Thyroid gland (tissue), 4 donors: ENCODE results near the gene PWWP2A.

Experiments
- CTCF ChIP-seq, 6 experiments: fragments of 200-600 bp in 3 of 6; fragments of 450-650 bp in 3 of 6; sonication (generic) in 3 of 6; IDR thresholded peaks; one replicate each; pipeline ENCODE4 v1.5.1; 2016 to 2019; ENCODE audit warnings: antibody characterized with exemption in 6 of 6, mild to moderate bottlenecking in 2 of 6, inconsistent platforms in 1 of 6, moderate library complexity in 1 of 6
- POLR2A ChIP-seq, 2 donors: fragments of 450-650 bp; IDR thresholded peaks; one replicate each; pipeline ENCODE4 v1.6.1; 2017; ENCODE audit warnings: antibody characterized with exemption in 2 of 2, mild to moderate bottlenecking in 2 of 2, moderate library complexity in 1 of 2

GRCh38 chr5:160134332-160134731 lies 15.1 kb upstream of the PWWP2A start:
- TF ChIP-seq CTCF (IDR thresholded peaks at IDR 0.05): no peak
- no peak for TF ChIP-seq POLR2A (IDR thresholded peaks at IDR 0.05)
